ENCODE measurements around the gene PDE11A. TPM values are rescaled to one million over a fixed set of nuclear protein-coding genes. Genes with fewer than 3 reads are reported as not detected.
"Not testable (repeated sequence)": the region's sequence is repeated elsewhere in the genome, so short reads cannot be mapped to it uniquely, and the experiment has no call there.

PDE11A gene
- total RNA-seq, 2 donors from 2014 or later = 2.6 to 3.2 TPM

GRCh38 chr2:178047391-178047790, 25.2 kb downstream of the PDE11A start:
- H3K4me3 ChIP-seq = no peak overlapping the region
- intact Hi-C loops (cut with DNase I) = no loop called here
- H3K27me3 ChIP-seq = no peaks in the 10 kb centered on the region
- H3K27ac ChIP-seq = no peak overlapping the region
- H3K4me1 ChIP-seq = no peaks in the 10 kb centered on the region
- H3K9ac ChIP-seq (ENCODE audit: low read depth in 2 of 2, low read length in 2 of 2) = no peak overlapping the region
- H3K36me3 ChIP-seq = no peaks in the 10 kb centered on the region
- TF ChIP-seq CTCF (IDR thresholded peaks at IDR 0.05) = no peak
- no peaks in the 10 kb centered on the region for H3K9me3 ChIP-seq
- DNase-seq = no peak

- TF ChIP-seq CTCF (IDR thresholded peaks at IDR 0.05) = no peak
- intact Hi-C loops (cut with DNase I) = no loop called here
- no peaks in the 10 kb centered on the region for H3K9me3 ChIP-seq
- H3K27me3 ChIP-seq = no peaks in the 10 kb centered on the region
- no peaks in the 10 kb centered on the region for H3K36me3 ChIP-seq
- DNase-seq = no peak
- H3K4me3 ChIP-seq = no peak overlapping the region
- no peaks in the 10 kb centered on the region for H3K4me1 ChIP-seq
- no peak overlapping the region for H3K9ac ChIP-seq (ENCODE audit: low read depth in 2 of 2, low read length in 2 of 2)
- no peak overlapping the region for H3K27ac ChIP-seq
Measured at GRCh38 chr2:178044836-178045235, 27.7 kb downstream of the PDE11A start.

- H3K4me3 ChIP-seq = no peak overlapping the region
- H3K36me3 ChIP-seq = no peaks in the 10 kb centered on the region
- no peaks in the 10 kb centered on the region for H3K4me1 ChIP-seq
- no peak for DNase-seq
- no peak overlapping the region for H3K27ac ChIP-seq
- TF ChIP-seq CTCF (IDR thresholded peaks at IDR 0.05) = no peak
- no peaks in the 10 kb centered on the region for H3K9me3 ChIP-seq
- intact Hi-C loops (cut with DNase I) = no loop called here
- H3K9ac ChIP-seq (ENCODE audit: low read depth in 2 of 2, low read length in 2 of 2) = no peak overlapping the region
- no peaks in the 10 kb centered on the region for H3K27me3 ChIP-seq
Measured at GRCh38 chr2:178043266-178043665, 29.3 kb downstream of the PDE11A start.

- H3K9ac ChIP-seq (ENCODE audit: low read depth in 2 of 2, low read length in 2 of 2); H3K9me3 ChIP-seq; H3K27me3 ChIP-seq; intact Hi-C loops (cut with DNase I); H3K36me3 ChIP-seq; H3K4me1 ChIP-seq; H3K27ac ChIP-seq; DNase-seq; H3K4me3 ChIP-seq: not testable (repeated sequence)
Measured at GRCh38 chr2:178033583-178033982, 39.0 kb downstream of the PDE11A start.

- Histone ChIP-seq H3K36me3 (no peaks in the 10 kb centered on the region), H3K9me3 (no peaks in the 10 kb centered on the region), H3K4me3 (no peak overlapping the region), H3K9ac (ENCODE audit: low read depth in 2 of 2, low read length in 2 of 2) (no peak overlapping the region), H3K27me3 (no peaks in the 10 kb centered on the region), H3K27ac (no peak overlapping the region), H3K4me1 (no peaks in the 10 kb centered on the region)
- no peak for DNase-seq
- intact Hi-C loops (cut with DNase I) = no loop called here
- no peak for TF ChIP-seq CTCF (IDR thresholded peaks at IDR 0.05)
Measured at GRCh38 chr2:178029342-178029741, 43.2 kb downstream of the PDE11A start.

GRCh38 chr2:178025551-178026185, 46.9 kb downstream of the PDE11A start:
- no peak overlapping the region for H3K27ac ChIP-seq
- no peaks in the 10 kb centered on the region for H3K27me3 ChIP-seq
- TF ChIP-seq CTCF (IDR thresholded peaks at IDR 0.05) = no peak
- intact Hi-C loops (cut with DNase I) = no loop called here
- no peaks in the 10 kb centered on the region for H3K36me3 ChIP-seq
- H3K4me3 ChIP-seq = no peak overlapping the region
- no peak for DNase-seq
- H3K4me1 ChIP-seq = no peaks in the 10 kb centered on the region
- no peaks in the 10 kb centered on the region for H3K9me3 ChIP-seq
- H3K9ac ChIP-seq (ENCODE audit: low read depth in 2 of 2, low read length in 2 of 2) = no peak overlapping the region
